Amygdala (tissue), 56 donors: ENCODE results near the gene VIPR2.
"Not testable (repeated sequence)": the region's sequence is repeated elsewhere in the genome, so short reads cannot be mapped to it uniquely, and the experiment has no call there.

Experiments used
- DNase-seq, 56 donors: peaks; one replicate each; lab custom pipeline; 2025; lab: John Stamatoyannopoulos, UW

VIPR2 gene

DNA sequence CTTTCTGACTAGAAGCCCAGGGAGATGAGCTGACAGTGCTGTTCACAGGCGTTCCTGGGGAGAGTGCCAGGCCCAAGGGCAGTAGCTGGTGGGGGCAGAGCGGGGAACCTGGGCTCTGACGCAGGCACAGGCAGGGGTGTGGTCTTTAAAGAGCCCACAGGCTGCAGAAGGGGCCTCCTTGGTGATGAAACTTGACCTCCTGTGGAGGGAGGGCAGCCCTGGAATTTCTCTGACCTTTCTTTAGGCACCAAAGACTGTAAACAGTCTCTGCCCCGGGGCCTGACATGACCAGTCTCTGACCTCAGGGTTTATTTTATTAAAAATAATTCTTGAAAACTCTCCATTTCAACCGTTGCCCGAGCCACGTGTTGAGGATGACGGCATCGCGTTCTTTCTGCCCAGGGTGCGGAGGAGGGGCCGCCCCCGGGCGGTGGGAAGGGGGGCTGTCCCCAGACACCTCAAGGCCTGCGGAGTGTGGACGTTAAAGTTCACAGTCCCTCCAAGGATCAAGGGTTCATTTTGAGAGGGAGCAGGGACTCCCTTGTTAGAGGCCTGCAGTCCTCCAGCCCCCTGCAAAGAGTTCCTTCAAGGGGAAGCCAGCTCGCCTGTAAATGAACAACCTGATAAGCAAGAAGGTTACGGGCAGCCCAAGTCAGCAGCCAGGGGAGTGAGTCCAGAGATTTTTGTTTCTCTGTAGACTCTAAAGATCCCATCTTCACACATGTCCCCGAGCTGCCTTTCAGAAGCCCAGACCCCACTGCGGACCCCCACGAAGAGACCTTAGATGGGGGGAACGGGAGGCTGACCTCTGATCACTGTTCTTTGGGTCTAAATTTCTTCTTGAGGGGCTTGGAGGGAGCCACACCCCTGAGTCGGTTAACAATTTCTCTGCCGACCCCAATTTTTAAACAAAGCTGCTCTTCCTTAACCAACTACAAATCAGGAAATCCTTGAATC lies 128.9 kb downstream of the VIPR2 start:
- peak in 5 of 56 donors; percentile 7 to 32 (median 27) for DNase-seq

DNA sequence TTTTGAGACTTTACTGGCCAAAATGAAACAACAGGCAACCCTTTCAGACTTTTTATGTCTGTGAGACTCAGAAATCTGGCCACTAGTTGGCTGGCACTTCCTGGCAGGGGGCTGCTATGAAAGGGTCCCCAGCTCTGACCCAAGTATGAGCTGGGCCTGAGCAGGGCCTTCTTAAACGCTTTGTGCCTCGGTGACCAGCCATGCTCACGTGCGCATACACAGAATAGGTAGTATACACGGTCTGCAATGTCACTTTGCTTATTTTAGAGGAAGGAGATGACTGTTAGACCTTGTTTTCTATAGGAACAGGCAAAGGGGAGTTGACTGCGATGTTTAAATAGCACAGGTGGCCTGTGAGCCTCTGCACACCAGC lies 129.6 kb downstream of the VIPR2 start:
- DNase-seq = no peak

DNA sequence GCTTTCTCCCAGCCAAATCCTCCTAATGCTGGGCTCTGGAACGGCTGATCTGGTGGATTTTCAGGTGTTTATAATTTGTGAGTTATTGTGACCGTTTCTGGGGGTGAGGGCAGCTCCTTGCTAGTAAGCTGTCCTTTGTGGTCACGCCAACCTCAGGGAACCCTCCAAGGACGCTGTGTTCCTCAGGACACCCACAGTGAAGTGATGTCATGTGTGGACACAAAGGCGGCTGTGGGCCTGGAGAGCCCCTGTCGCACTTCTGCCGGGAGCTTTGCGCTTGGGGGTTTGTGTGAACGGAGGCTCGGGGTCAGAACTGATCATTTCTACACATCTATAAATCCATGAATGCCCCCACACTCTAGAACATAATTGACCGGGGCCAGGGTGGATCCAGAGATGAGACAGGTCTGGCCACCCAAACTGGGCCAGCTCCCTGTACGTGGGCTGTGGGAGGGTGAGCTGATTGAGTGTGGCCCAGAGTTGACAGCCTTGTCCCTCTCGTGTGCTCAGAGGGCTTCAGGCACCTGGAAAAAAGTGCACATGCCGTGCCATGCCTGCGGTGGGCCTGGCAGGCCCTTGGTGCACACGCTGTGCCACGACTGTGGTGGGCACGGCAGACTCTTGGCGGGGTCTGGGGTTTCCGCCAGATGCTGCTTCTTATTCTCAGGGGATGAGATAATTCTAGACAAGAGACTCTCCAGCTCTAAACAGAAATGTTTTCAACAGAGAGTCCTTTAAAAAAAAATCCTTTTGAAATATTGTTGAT lies 130.2 kb downstream of the VIPR2 start:
- no peak for DNase-seq

GRCh38 chr7:159013825-159014289 lies 130.8 kb downstream of the VIPR2 start:
- no peak for DNase-seq

- DNase-seq = peak in 5 of 56 donors; percentile 12 to 55 (median 35)
These were observed 131.4 kb downstream of the VIPR2 start for GRCh38 chr7:159013181-159013690.

- DNase-seq = peak in 35 of 56 donors; percentile 8 to 80 (median 51)
These were observed 132.2 kb downstream of the VIPR2 start for GRCh38 chr7:159012353-159013069.

DNA sequence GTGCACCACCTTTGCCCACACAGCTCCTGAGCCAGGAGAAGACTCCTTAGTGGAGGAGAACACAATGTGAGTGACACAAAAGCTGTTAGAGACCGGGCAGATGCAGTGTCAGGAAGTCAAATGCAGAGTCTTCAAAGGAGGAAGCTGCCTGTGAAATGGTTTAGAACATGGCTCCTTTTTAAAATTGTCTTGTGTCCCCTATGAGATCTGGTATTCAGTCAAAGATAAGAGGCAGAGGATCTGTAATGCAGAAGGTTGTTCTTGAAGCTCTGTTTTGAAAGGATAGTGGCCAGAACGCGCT lies 133.0 kb downstream of the VIPR2 start:
- DNase-seq = no peak

DNA sequence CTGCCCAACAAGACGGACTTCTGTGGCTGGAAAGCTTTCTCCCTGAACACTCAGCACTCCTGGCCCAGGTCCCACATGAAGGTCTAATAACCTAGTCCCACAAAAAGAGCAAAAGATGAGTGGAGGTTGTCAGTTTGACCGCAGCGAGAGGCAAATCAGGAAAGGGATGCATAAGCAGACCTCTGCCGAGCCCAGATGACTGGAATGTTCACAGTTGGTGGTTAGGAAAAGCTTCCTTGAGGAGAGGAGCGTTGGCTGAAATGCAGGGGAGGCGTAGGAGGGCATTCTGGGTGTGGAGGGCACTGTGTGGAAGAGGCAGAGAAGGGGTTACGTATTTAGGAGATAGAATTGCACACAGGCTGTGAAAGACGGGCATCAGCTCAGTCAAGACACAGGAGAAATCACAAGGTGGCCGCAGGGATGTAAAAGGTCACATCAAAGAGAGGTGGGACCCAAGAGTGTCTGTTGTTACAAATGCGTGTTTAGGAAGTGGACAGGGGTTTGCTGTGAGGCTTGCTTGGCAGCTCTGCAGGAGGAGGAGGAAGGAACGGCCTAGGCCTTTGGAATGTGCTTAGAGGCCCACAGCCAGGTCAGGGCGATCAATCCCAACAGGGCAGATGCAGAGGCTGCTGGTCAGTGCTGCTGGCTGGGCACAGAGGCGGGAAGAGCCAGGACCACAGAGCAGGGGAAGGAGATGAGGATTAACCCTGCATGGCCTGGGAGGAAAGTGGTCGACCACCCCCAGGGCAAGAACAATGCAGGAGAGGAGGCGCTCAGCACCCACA lies 133.5 kb downstream of the VIPR2 start:
- no peak for DNase-seq

GRCh38 chr7:159010411-159010810 lies 134.3 kb downstream of the VIPR2 start:
- DNase-seq = no peak

DNA sequence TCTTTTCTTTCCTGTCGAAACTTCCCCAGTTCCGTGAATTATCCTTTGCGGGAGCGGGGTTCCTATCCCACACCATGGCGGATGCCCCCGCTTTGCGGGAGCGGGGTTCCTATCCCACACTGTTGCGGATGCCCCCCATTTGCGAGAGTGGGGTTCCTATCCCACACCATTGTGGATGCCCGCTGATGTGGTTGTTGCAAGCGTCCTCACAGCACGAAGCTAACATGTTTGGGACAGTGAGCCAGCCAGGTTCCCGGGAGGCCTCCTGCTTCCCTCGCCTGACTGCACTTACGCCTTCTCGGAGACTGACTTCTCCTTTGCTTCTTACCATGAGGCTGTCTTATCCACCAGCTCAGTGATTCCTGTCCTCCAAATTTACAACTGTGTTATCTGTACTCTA lies 134.7 kb downstream of the VIPR2 start:
- DNase-seq = no peak

- no peak for DNase-seq
These were observed 136.2 kb downstream of the VIPR2 start for GRCh38 chr7:159008417-159008816.

DNA sequence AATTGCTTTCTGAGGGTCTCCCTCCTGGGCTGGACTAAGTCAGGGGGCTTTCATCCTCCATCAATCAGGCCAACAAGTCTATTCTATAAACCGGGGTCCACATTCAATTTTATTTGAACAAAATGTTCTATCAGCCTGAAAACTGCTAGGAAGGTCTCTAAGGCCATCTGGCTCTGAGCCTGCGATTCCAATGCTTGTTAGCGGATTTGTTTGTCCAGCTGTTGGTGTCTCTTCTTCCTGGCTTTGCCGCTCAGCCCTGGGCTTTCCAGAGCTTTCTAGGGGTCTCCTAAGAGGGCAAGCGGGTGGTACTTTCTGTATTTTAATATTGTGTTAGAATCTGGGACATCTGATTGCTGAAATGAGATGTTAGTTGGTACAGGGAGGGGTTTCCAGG lies 136.7 kb downstream of the VIPR2 start:
- no peak for DNase-seq

DNA sequence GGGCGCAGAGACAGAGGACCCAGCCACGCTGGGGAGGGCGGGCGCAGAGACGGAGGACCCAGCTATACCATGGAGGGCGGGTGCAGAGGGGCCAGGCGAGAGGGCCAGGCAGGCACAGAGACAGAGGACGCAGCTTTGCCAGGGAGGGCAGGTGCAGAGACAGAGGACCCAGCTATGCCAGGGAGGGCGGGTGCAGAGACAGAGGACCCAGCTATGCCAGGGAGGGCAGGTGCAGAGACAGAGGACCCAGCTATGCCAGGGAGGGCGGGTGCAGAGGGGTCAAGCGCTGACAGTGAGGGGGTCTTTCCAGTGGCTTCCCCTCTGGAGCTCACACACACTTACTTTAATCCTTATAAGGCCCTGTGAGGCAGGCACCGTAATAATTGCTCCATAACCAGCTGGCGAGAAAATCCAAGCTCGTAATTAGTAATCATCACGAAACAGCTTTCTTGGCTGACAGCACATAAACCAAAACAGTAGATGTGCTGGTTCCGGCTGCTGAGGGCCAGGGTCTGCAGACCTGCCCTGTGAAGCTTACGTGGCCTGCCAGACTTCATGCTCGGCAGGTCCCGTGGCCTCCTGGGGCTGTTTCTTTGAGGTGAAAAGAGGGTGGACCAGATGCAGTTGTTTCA lies 137.2 kb downstream of the VIPR2 start:
- peak in 1 of 56 donors; percentile 59 for DNase-seq

DNA sequence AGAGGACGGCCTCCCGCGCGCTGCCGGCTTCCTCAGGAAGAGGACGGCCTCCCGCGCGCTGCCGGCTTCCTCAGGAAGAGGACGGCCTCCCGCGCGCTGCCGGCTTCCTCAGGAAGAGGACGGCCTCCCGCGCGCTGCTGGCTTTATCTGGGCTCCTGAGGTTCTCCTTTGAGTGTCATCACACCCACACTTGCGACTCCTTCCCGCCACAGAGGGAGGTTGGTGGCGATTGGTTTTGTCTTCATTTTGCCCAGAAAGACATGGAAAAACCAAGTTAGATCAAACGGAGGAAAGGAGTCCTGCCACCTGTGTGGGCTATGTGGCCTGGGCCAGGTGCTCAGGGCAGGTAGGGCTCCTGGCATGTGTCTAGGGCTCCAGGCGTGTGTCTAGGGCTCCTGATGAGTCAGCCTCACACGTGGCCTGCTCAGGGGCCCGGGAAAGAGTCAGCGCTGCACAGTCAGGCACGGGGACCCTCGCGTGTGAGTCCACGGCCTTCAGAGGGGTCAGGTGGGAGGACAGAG lies 138.0 kb downstream of the VIPR2 start:
- DNase-seq = no peak

GRCh38 chr7:159006022-159006609 lies 138.6 kb downstream of the VIPR2 start:
- not testable (repeated sequence) for DNase-seq

DNA sequence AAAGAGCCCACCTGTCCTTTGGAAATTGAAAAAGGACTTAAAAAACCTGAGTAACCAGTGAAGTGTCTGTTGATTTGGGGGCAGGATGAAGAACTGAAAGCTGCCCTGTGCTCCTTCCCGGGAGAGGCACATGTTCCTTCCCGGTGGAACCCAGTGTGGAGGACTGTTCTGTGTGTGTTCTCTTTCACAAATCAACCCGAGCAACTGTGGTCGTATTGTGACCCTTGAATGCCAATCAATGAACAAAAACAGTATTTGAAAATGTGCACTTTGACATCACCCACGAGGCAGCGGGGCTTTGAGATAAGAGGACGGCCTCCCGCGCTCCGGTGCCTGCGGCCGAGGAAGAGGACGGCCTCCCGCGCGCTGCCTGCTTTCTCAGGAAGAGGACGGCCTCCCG lies 139.0 kb downstream of the VIPR2 start:
- DNase-seq = no peak

DNA sequence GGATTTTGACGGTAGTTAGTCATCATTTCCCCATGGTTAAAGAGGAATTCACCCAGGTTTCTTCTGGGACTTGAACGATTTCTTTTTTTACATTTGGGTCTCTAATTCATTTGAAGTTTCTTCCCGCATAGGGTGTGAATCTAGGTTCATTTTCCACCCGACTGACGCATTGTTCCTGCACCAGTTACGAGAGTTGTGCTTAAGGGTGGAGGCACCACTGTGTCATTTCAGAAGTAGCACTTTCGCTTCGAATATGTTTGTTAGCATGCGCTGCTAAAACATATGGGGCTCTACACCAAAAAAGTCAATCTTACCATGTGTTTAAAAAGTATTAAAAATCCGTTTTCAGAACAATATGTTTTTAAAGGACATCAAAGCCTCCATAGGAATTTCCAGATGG lies 140.3 kb downstream of the VIPR2 start:
- DNase-seq = no peak

GRCh38 chr7:159001811-159002210 lies 142.9 kb downstream of the VIPR2 start:
- DNase-seq = no peak
